Stimulated activated CD4-positive, alpha-beta T cell treated with anti-CD3 and anti-CD28 coated beads, Interleukin-12 subunit alpha, Interleukin-12 subunit beta, amount 100 ng/mL, for 24 hours (primary cell): Measurements from ENCODE around the gene SCTR.

Experiments used
- DNase-seq, 2 experiments: peaks; one replicate each; pipeline ENCODE4 v3.0.0-alpha.2; 2020; ENCODE audit warnings: low read depth in 2 of 2

SCTR gene

DNA sequence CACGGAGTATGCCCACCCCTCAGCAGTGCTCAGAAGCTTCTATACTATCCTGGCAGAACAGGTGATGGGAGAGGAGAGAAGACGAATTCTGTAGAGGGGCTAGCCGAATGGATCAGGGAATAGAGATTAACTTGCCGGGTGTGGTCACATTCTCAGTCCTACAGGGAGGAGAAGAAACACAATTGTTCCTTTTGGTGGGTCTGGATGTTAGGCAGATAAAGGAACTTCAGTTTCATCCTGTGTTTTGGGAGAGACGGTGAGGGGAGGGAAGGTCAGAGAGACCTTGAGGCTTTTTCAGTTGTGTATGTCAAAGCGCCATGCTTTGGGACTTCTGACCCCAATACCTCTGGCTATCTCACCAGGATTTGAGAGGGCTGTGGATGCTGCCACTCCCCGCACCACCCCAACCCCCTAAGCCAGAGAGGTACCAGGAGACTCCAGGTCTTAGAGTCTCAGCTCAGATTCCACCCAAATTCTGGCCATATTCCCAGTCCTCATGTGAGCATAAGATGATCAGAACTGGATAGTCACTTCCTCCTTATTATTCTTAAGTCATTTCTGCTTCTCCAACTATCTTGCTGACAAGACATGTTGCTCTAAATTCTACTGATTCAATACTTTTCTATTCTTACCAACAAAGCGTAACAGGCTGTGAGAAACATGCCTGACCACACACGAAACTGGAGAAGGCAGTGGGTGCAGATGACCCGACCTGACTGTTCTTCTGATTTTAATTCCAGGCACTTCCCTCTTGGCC is 94.9 kb downstream of the SCTR start:
- DNase-seq = no peak

DNA sequence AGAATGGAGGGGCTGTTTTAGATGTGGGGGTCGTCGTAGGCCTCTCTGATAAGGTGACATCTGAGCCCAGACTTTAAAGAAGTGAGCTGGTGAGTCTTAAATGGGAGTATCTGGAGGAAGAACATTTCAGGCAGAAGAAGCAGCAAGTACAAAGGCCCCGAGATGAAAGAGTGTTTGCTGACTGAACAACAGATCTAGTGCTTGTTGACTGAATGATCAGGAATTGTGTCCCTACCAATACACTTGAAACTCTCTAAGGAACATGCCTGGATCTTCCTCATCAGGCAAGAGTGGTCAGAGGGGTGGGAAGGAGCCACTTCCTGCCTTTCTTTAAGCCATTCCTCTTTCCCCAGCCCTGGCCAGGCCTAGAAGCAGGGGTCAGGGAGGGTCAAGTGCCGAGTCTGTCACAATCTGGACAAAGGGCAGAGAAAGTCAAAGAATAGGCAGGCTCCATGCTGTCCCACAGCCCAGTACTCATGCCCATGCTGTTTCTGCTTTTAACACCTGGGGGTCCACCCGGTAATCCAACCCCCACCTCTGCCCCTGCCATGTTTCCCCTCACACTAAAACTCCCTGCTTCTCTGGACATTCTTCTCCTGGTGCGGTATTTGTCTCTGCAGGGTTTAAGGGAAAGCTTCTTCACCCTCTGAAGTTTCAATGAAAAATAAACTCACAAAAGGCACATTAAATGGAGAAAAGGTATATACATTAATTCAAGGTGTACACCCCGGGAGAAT is 95.6 kb downstream of the SCTR start:
- no peak for DNase-seq

DNA sequence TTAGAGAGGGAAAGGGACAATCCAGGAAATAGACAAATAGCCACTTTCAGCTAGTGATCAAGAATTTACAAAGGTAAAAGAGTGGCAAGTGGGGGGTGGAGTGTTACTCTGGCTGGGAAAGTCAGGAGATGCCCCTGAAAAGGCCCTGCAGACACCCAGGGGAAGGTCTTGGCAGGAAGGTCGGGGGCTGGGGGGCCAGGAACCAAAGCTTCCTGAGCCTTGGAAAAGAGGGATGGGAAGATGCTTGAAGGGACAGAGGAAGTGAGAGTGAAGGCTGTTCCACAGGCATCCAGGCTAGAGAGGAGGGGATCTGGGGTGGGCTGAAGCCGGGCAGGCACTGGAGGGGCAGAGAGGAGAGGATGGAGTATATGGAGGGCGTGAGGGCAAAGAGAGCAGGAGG is 96.5 kb downstream of the SCTR start:
- DNase-seq = no peak

DNA sequence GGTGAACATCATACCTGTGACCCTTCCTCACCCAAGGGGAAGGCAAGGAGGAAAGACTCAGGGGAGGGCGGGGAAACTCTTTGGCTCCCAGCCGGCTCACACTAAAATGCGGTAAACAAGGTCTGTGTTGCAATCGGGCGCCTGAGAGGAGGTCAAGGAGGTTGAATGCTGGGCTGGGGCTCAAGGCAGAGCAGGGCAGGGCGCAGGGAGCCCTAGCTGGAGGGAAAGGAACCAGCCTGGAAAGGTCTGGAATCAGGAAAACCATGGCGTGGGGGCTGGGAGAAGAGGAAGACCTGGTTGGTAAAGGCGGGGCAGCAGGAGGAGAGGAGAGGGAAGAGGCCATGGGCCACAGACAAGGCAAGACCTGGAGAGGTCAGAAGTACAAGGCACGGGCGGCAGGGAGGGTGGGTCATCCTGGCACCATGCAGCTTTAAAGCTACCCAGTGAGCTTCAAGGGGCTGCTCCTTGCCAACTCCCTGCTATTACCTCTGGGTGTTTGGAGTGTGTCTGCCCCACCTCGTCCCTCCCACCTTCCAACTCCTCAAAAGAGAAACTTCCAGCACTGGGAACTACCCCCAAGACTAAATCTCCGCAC is 97.4 kb downstream of the SCTR start:
- DNase-seq = no peak

DNA sequence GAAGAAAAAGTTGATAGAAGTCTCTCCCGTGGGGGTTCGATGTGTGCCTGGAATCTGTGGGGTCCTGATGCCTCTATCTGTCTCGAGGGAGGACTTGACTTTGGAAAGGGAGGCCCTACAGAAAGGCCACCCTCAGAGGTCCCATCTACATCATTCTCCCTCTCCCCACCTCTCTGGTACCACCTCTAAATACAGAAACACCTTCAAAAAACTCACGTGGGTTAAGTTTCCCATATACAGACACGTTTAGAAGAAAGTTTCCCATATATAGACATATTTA is 97.9 kb downstream of the SCTR start:
- no peak for DNase-seq

DNA sequence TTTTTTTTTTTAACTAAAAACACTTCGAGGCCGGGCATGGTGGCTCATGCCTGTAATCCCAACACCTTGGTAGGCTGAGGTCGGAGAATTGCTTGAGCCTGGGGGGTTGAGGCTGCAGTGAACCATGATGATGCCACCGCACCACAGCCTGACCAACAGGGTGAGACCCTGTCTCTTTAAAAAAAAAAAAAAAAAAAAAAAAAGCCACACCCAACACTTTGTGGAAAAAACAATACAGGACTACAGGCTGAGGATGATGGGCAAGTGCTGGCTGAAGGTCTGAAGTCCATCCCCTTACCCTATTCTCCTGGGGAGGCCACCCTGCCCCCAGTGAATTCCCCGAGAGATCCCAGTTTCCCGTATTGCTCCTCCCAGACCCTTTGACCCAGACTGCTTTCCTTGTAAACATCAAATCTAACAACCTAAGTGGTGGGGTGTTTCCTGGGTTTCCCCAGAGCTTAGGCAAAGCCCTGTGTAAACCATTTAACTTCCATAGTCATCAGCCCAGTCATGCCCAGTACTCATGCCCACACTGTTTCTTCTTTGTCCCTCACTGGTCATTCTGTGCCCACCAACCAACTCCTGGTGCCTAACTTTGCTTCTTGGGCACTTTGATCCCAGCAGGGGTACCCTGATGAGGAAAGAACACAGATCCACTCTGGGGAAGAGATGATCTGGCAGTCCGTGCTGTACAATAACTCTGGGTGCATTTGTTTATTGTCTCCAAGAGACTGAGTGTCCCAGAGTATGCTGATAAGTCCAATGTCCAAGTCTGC is 98.5 kb downstream of the SCTR start:
- DNase-seq = no peak

DNA sequence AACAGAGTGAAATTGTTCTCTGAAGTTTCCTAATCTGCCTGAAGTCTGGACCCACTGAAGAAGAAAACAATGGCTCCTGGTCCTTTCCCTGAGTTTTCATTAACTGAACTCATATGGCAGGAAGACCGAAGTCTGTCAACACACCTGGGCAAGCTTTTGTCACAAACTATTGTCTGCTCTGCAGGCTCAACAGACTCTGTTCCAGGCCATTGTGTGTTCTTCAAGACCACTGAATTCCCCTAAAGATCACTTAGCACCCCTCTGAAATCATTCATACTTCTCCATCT is 99.2 kb downstream of the SCTR start:
- DNase-seq = no peak

DNA sequence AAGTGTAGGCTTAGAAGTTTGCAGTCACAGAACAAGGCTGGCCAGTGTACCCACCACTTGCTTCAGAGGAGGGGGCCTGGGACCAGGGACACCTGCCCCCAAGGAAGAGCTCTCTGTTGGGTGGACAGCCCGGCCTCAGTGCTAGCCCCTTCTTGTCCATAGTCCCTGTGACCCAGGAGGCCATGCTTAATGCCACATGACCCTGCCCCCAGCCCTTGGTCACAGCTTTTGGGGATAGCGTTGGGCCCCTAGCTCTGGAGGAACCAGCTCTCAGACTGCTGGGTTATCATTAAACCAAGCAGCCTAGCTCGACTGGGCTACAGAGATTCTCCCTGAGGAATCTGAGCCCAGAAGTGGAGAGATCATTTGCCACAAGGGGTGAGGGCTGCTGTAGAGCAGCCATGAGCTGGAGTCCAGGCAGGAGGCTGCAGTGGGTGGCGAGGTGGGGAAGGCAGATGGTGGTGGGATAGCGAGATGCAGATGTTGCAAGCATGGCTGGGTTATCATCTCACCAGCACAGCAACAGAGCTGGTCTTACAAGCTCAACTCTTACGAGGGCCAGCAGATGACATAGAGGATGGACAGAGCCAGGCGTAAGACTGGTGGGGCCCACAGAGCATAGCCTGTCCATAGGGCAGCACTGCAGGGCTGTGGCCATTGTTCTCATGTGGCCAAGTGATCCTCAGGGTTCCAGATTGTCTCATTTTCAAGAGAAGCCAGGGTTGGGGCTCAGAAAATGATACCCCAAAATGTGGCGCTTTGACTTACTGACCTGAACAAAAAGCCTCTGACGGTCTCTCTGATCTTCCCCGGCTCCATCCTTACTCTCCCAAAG is 99.8 kb downstream of the SCTR start:
- no peak for DNase-seq

DNA sequence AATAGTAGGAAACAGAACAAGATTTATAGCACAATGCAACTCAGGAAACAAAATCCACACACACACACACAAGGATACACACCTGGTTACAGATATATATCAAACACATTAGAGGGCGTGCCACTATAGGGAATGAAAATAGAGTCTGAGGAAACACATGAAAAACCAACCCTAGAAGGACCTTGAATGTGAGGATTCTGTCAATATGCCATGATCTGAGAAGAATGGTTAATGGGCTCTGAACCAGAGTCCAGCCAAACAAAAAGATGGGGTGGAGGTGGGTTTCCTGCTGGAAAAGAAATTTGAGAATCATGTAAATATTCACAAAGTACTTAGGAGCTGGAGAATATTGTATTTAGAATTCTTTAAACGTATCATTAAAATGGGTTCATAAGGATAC is 100.5 kb downstream of the SCTR start:
- DNase-seq = no peak

DNA sequence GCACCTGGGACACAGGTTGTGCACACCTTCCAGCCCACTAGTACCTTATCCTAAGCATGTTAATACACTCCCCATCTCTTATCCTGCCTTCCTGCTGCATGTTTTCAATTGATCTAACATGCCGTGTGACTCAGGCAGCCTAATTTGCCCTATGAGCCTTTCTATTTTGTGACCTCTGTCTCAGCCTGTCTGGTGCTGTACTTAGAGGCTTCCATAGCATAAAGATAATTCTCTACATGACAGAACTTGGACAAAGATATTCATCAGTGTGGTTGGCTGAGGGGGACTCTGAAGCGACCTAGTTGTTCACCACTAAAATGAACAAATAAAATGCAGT is 101.2 kb downstream of the SCTR start:
- DNase-seq = no peak

DNA sequence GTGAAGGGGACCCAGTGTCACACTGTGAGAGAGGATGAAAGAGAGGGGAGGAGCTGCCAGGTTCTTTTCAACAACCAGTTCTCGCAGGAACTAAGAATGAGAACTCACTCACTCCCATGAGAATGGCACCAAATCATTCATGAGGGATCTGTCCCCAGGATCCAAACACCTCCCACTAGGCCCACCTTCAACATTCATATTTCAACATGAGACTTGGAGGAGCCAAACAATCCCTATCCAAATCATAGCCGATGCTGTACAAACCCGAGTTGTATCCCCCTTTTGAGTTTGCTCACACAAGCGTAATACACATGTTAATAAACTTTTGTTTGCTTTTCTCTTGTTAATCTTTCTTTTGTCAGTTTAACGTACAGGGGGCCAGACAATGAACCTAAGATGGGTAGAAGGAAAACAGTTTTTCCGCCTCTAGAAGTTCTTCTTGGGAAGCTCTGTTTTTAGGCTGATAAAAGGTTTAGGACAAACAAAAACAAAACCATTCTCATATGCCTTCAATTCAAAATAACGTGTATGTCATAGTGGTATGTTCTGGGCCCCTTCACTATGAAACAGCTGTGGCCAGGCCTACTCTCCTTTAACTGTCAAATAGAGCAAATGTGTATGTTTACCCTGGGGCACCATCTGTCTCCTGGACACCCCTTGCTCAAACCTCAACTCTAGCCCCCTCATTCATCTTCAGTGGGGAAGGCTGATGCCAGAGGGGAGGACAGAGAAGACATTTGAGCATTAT is 101.7 kb downstream of the SCTR start:
- no peak for DNase-seq

DNA sequence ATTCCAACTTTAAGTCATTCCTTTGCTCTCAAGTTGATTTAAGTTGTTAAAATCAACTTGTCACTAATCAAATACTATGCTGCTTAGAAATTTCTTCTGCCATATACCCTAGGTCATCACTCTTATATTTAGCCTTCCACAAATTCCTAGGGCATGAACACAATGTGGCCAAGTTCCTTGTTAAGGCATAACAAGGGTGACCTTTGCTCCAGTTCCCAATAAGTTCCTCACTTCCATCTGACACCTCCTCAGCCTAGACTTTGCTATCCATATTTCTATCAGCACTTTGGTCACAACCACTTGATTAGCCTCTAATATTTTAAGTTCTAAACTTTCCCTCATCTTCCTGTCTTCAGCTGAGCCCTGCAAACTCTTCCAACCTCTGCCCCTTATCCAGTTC is 102.5 kb downstream of the SCTR start:
- no peak for DNase-seq

DNA sequence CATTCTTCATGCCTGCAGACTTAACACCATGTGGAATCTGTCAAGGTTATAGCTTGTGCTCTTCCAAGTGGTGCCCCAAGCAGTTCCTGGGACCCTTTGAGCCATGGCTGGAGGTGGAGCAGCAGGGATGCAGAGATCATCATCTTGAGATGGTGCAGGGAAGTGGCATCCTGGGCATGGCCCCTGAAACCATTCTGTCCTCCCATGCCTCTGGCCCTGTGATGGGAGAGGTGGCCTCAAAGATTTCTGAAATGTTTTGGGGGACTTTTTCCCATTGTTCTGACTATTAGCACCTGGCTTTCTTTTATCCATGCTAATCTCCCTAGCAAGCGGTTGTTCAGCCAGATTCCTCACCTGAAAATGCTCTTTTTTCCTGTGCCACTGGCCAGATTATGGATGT is 103.0 kb downstream of the SCTR start:
- no peak for DNase-seq

DNA sequence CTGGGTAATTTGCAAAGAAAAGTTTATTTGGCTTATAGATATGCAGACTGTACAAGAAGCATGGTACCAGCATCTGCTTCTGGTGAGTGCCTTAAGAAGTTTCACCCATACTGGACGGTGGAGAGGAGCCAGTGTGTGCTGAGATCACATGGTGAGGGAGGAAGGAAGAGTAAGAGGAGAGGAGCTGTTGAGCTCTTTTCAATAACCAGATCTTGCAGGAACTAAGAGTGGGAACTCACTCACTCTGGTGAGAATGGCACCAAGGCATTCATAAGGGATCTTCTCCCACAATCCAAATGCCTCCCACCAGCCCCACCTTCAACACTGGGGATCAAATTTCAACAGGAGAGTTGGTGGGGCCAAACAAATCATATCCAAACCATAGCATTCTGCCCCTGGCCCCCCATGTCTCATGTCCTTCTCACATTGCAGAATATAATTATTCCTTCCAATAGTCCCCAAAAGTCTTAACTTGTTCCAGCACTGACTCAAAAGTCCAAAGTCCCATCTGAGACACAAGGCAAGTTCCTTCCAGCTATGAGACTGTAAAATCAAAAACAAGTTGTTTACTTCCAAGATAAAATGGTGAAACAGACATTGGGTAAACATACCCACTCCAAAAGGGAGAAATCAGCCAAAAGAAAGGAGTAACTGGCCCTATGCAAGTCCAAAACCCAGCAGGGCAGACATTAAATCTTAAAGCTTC is 104.3 kb downstream of the SCTR start:
- DNase-seq = no peak

DNA sequence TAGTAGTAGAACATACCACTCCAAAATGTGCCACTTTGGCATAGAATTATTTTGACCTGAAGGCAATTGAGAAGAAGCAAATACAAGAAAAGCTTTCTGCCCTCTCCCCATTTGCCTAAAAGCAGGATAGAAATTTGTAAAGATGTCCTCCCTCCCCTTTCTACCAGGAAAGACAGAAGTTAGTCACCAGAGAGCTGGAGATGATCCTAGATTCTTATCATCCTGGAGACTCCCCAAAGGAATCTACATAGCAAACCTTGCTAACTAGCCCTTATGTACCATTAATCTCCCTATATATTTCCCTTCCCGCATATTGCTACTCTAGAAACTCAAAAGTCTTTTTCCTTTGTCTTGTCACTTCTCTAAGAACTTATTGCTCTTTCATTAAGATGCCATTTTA is 105.2 kb downstream of the SCTR start:
- DNase-seq = no peak

DNA sequence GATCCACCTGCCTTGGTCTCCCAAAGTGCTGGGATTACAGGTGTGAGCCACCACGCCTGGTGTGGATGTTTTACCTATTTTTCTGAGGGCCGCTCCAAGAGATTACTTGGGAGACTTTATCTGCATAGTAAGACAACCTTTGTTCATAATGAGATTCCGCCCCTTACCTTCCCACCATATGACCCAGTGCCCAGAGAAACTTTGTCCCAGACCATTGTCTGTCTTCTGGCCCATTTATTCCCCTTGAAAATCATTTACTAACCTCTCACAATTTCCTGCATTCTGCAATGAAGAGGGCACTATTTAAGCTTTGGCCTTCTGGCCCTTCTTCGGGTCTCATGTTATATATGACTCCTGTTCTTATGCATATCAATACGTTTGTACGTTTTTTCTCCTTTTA is 106.4 kb downstream of the SCTR start:
- no peak for DNase-seq

DNA sequence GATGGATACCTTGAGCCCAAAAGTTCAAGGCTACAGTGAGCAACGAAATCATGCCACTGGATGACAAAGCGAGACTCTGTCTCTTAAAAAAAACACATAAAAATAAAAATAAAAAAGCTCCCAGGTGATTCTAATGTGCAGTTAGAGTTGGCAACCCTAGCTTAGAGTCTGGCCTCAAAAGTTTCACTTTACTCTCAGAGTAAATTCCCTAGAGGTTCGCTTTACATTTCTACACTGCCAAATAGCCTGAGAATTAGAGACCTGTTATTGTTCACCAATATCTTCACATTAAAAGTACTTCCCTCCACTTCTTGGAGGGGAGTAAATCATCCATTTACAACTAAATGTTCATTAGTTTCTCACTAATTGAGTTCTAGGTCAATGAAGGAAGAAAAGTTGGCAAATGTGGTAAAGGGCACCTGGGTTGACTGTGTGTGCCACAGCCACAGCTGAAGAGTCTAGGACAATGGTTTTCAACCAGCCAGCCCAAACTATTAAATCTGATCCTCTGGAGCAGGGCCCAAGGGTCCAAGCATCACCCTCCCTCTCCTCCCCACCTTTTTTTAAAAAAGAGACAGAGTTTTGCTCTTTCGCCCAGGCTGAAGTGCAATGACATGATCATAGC is 107.9 kb downstream of the SCTR start:
- DNase-seq = no peak

DNA sequence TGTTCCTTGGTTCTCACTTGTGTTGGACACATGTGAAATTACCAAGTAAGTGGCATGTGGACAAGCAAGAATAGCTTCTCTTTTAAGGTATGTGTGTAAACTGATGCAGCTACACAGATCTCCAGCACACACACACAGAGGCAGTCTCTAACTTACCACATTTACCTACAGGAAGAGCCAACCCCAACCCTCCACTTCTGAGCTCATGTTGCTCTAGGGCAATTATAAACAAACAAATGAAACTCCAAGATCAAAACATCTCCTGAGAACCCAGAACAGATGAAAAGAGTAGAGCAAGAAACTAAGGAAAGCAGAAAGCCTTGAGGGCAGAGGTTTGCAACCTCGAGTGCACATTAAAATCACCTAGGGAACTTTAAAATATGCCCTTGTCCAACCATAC is 108.7 kb downstream of the SCTR start:
- DNase-seq = no peak

DNA sequence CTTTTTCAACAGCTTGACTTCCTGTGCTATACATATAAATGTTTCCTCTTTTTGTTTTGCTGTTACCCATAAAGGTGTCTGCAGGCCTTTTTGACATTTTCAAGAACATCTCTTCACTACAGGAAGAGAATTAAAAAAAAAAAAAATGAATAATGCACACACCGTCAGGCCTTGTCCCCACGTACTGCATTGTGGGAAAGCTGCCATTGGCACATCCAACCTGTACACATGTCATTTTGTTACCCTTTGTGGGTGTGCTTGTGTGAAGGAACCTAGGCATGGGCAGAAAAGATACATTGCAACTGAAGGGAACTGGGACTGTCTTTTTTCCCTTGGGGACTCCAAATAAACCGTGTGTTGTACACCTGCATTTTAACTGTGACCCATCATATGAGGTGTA is 109.4 kb downstream of the SCTR start:
- DNase-seq = no peak

DNA sequence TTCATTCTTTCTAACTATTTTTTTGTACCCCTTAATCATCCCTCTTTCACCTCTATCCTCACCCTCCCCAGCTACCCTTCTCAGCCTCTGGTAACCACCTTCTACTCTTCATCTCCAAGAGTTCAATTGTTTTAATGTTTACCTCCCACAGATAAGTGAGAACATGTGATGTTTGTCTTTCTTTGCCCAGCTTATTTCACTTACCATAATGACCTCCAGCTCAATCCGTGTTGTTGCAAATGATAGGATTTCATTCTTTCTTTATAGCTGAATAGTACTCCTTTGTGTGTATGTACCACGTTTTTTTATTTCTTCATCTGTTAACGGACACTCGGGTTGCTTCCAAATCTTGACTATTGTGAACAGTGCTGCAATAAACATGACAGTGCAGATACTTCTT is 114.8 kb downstream of the SCTR start:
- DNase-seq = no peak
